Spleen (tissue), 7 donors: ENCODE results near the gene TMEM212.

ENCODE experiments used
- POLR2A ChIP-seq, 3 donors: fragments of 450-650 bp; IDR thresholded peaks; one replicate each; pipeline ENCODE4 v1.5.1; 2017; ENCODE audit warnings: antibody characterized with exemption in 3 of 3, mild to moderate bottlenecking in 1 of 3
- TF ChIP-seq, protein P1 (sequence below), 11 experiments: fragments of 200-600 bp in 7 of 11; fragments of 450-650 bp in 4 of 11; sonication (generic) in 4 of 11; IDR thresholded peaks in 8 of 11; conservative IDR thresholded peaks in 3 of 11; 1 replicate in 7 of 11; 2 replicates in 4 of 11; pipeline versions ENCODE4 v1.4.0 to v1.8.0; 2016 to 2021; ENCODE audit warnings: antibody characterized with exemption in 11 of 11, inconsistent platforms in 4 of 11, mild to moderate bottlenecking in 1 of 11
- donor health status: DM: no; HTN: no; CAD: no; lungs with moderate emphysema.
- donor health status: DM: no; HTN: no; CAD: no.
- donor health status: DM: no; HTN: no; CAD: no.

- TF ChIP-seq, protein P1, sequence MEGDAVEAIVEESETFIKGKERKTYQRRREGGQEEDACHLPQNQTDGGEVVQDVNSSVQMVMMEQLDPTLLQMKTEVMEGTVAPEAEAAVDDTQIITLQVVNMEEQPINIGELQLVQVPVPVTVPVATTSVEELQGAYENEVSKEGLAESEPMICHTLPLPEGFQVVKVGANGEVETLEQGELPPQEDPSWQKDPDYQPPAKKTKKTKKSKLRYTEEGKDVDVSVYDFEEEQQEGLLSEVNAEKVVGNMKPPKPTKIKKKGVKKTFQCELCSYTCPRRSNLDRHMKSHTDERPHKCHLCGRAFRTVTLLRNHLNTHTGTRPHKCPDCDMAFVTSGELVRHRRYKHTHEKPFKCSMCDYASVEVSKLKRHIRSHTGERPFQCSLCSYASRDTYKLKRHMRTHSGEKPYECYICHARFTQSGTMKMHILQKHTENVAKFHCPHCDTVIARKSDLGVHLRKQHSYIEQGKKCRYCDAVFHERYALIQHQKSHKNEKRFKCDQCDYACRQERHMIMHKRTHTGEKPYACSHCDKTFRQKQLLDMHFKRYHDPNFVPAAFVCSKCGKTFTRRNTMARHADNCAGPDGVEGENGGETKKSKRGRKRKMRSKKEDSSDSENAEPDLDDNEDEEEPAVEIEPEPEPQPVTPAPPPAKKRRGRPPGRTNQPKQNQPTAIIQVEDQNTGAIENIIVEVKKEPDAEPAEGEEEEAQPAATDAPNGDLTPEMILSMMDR (IDR thresholded peaks at IDR 0.05 in 8 of 11, conservative IDR thresholded peaks at IDR 0.05 in 3 of 11): peak in 1 of 11 experiments; percentile 6
- peak in 1 of 3 donors; percentile 22 for TF ChIP-seq POLR2A (IDR thresholded peaks at IDR 0.05)
Observed at GRCh38 chr3:171809861-171810628, 33.1 kb upstream of the TMEM212 start, which contains the start of gene PLD1.
